Fibroblast of mammary gland (primary cell): ENCODE results near the gene PPP1R7.
A peak's percentile ranks its signal among the peaks of the same experiment; 100 is the strongest.

Experiments
- DNase-seq: peaks from one replicate; pipeline ENCODE4 v3.0.0-alpha.2; 2010; ENCODE audit warnings: low read depth
- H3K4me3 ChIP-seq: 2 replicates; pipeline ENCODE4 v1.5.1; 2011; ENCODE audit warnings: low read depth, mild to moderate bottlenecking, low read length, moderate library complexity; ENCODE audit not compliant: control insufficient read depth
- TF ChIP-seq, protein P1 (sequence below): conservative IDR thresholded peaks from 2 replicates; pipeline ENCODE4 v1.5.1; 2011; ENCODE audit warnings: low read depth, low read length, inconsistent platforms; ENCODE audit not compliant: control insufficient read depth, insufficient read depth

Gene PPP1R7

DNA sequence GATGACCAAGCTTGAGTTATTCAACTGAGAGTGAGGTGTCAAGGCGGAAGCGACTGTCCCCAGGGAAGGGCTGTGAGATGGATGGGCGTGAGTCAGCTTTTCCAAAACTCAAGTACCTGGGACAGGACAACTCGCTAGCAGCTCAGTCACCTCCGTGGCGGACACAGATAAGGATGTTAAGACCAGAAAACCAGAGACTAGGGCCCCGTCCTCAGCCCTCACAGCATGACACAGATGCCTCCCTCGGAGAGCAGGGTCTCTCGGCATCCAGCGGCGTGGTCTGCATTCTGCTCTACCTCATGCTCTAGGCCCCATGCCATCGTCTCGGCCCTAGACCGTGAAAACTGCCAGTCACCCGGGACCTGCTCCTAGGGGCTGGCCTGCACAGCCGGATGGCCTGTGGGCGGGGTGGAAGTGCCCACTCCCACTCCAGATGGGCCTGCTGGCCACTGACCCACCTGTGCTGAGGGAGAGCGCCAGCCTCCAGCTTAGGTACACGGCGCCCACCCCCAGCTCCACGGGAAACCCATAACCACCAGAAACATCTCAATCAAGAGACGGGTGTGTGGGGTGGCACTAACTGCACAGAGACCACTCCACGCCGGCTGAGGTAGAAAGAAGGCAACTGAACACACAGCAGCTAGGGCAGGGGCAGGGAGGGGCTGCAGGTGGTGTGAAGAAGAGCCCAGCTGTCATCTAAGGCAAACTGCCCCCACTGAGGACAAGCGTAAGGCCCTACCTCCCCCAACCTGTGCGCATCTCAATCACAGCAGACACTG, 78.0 kb downstream of the PPP1R7 start:
- TF ChIP-seq, protein P1, sequence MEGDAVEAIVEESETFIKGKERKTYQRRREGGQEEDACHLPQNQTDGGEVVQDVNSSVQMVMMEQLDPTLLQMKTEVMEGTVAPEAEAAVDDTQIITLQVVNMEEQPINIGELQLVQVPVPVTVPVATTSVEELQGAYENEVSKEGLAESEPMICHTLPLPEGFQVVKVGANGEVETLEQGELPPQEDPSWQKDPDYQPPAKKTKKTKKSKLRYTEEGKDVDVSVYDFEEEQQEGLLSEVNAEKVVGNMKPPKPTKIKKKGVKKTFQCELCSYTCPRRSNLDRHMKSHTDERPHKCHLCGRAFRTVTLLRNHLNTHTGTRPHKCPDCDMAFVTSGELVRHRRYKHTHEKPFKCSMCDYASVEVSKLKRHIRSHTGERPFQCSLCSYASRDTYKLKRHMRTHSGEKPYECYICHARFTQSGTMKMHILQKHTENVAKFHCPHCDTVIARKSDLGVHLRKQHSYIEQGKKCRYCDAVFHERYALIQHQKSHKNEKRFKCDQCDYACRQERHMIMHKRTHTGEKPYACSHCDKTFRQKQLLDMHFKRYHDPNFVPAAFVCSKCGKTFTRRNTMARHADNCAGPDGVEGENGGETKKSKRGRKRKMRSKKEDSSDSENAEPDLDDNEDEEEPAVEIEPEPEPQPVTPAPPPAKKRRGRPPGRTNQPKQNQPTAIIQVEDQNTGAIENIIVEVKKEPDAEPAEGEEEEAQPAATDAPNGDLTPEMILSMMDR, result no peak
- peak; percentile 38 for DNase-seq
- no peak overlapping the region for H3K4me3 ChIP-seq

DNA sequence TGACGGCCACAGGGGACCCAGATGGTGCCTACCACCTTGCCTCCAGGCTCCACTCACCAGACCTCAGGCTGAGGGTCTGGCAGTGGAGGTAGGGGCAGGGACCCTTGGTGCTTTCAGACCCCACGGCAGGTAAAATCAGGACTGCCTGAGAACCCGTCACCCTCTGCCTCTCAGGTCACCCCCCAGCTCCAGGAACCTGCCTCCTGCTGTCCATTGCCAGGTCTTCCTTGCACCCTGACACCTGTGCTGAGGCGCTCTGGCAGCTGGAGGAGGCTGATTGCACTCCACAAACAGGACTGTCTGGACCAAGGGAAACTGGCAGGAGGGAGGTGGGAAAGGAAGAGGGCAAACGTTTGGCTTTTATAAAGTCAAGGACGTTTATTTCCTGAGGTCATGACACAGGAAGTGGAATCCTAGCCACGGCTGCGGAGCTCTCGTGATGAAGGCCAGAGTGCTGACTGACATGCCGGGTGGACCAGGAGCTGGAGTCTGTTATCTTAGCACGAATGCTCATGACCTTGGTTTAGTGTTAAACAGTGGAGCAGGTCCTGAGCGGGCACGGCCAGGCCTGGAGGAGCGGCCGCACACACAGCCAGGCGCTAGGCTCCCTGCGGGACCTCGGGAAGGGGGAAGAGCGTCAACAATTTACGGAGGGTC, 78.7 kb downstream of the PPP1R7 start:
- TF ChIP-seq, protein P1, result no peak
- no peak for DNase-seq
- no peak overlapping the region for H3K4me3 ChIP-seq

DNA sequence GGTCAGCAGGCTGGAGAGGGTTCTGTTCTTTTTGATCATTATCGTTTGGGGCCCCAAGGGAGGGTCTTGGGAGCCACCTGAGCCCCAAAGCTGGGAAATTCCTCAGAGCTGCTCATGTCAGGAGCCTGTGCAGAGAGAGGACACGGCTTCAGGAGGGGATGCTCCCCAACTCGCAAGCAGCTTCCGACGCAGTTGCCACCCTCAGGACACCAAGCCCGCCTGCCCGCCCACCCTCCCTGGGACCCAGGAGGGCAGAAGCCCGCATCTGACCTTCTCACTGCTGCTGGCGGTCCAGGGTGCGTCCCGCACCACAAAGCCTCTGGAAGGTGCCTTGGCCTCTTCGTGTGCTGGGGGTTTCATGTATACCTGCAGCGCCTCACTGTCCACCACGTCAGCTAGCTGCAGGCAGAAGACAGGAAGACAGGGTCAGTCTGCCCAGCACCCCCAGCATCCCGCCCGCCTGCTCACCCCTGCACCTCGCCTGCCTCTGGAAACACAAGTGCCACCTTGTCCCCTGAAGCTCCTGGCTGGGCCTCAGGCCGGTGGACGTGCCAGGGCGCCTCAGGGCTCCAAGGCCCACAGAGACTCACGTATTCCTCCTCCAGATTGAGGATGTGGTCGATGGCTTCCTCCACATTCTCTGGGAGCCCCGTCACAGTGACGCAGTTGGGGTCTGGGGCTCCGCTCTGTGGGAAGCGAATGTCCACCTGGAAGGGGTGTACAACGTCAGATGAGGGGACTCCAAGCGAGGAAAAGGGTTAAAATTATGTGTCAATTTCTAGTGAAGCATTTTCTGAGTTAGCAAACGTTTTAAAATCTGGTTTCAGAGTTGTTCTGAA, 79.5 kb downstream of the PPP1R7 start:
- TF ChIP-seq, protein P1, result no peak
- H3K4me3 ChIP-seq, result no peak overlapping the region
- no peak for DNase-seq

DNA sequence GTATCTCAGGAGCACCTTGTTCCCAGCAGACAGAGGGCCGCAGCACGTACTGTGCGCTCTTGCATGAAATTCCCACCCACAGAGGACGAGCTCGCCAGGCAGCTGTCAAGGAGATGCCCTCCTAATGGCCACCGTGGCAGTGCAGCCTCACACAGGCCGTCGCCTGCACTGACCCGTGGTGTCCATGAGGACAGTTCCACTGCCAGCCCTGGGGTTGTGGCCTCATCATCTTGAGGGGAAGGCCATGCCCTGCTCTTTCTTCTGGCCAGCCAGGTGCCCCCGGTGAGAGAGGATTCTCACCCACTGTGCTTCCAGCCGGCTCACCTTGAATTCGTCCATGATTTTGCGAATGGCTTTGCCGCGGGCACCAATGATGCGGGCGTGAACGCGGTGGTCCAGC, 80.2 kb downstream of the PPP1R7 start:
- no peak overlapping the region for H3K4me3 ChIP-seq
- DNase-seq, result no peak
- TF ChIP-seq, protein P1, result no peak

GRCh38 chr2:241232736-241233575, 82.7 kb downstream of the PPP1R7 start:
- TF ChIP-seq, protein P1, result no peak
- H3K4me3 ChIP-seq, result no peak overlapping the region
- DNase-seq, result no peak
